Measurements from ENCODE around the gene TRAPPC1.

The TRAPPC1 gene

GRCh38 chr17:7931709-7932482 is at the start of gene TRAPPC1, which contains the start of gene CNTROB:
TRAPPC1 (minus strand) TSS chr17:7931946; CDS start chr17:7931829, 117 bp downstream.
CNTROB (plus strand) TSS chr17:7932206; CDS start chr17:7933080, 874 bp downstream.
- H3K4me3 ChIP-seq (ENCODE audit: low read depth, low read length) = peak within 1 kb of the TSS; percentile 99
- DNase-seq (ENCODE audit: low read depth) = peak; percentile 99
- TF ChIP-seq CTCF (conservative IDR thresholded peaks at IDR 0.05; ENCODE audit: low read depth, low read length) = no peak

- DNase-seq (ENCODE audit: low read depth) = no peak
- H3K4me3 ChIP-seq (ENCODE audit: low read depth, low read length) = no peak overlapping the region
- TF ChIP-seq CTCF (conservative IDR thresholded peaks at IDR 0.05; ENCODE audit: low read depth, low read length) = no peak
These were observed 46.1 kb upstream of the TRAPPC1 start for GRCh38 chr17:7977805-7978204.

- TF ChIP-seq CTCF (conservative IDR thresholded peaks at IDR 0.05; ENCODE audit: low read depth, low read length) = no peak
- H3K4me3 ChIP-seq (ENCODE audit: low read depth, low read length) = no peak overlapping the region
These were observed 45.3 kb upstream of the TRAPPC1 start for GRCh38 chr17:7977039-7977438.

GRCh38 chr17:7974638-7975131 is 42.9 kb upstream of the TRAPPC1 start:
- DNase-seq (ENCODE audit: low read depth) = no peak
- no peak for TF ChIP-seq CTCF (conservative IDR thresholded peaks at IDR 0.05; ENCODE audit: low read depth, low read length)
- H3K4me3 ChIP-seq (ENCODE audit: low read depth, low read length) = no peak overlapping the region

More at GRCh38 chr17:7977039-7977438, 45.3 kb upstream of the TRAPPC1 start:
- DNase-seq (ENCODE audit: low read depth) = no peak

GRCh38 chr17:7972131-7972785 is 40.5 kb upstream of the TRAPPC1 start:
- TF ChIP-seq CTCF (conservative IDR thresholded peaks at IDR 0.05; ENCODE audit: low read depth, low read length) = peak; percentile 39
- DNase-seq (ENCODE audit: low read depth) = peak; percentile 48
- no peak overlapping the region for H3K4me3 ChIP-seq (ENCODE audit: low read depth, low read length)

GRCh38 chr17:7971651-7972050 is 39.9 kb upstream of the TRAPPC1 start:
- no peak for TF ChIP-seq CTCF (conservative IDR thresholded peaks at IDR 0.05; ENCODE audit: low read depth, low read length)
- no peak for DNase-seq (ENCODE audit: low read depth)
- H3K4me3 ChIP-seq (ENCODE audit: low read depth, low read length) = no peak overlapping the region
